Ovary (tissue), 3 donors: Measurements from ENCODE around the gene TBCK.

ENCODE experiments used
- CTCF ChIP-seq, 3 donors: fragments of 450-650 bp in 2 of 3; fragments of 200-600 bp in 1 of 3; IDR thresholded peaks; one replicate each; pipeline versions ENCODE4 v1.5.1 to v1.8.0; 2016 to 2022; ENCODE audit warnings: antibody characterized with exemption in 3 of 3, mild to moderate bottlenecking in 1 of 3
- EP300 ChIP-seq: sonication (generic); formaldehyde crosslinking; IDR thresholded peaks from one replicate; pipeline ENCODE4 v1.6.1; 2017; ENCODE audit warnings: antibody characterized with exemption
- POLR2A ChIP-seq: fragments of 450-650 bp; IDR thresholded peaks from one replicate; pipeline ENCODE4 v1.6.1; 2017; ENCODE audit warnings: antibody characterized with exemption, mild to moderate bottlenecking, moderate library complexity
- donor health status: DM: no; HTN: no; CAD: no.

DNA sequence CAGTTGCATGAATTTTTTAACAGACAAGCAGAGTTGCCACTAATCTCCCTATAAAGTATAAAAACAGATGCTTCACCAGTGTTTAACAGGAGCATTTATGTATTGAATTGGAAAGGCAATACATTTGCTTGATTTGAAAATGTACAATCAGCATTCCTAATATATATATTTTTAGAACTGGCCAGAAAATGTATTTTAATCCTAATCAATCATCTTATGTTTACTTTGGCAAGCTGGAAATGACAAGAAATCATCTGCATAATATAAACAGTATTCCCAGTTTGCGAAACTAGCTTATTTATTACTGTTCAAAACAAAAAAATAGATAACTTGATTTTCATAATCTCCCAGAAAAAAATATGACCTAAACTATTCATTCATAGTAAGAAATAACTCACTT is 123.9 kb downstream of the TBCK start:
- TF ChIP-seq CTCF (IDR thresholded peaks at IDR 0.05) (no peak), POLR2A (no peak), EP300 (no peak)
